RWPE1 (cell line): Measurements from ENCODE around the gene MAP4K5.
A peak's percentile ranks its signal among the peaks of the same experiment; 100 is the strongest.

Experiments used
- CTCF ChIA-PET: fragments of 350-600 bp; sonication (Branson Sonifier 250); formaldehyde crosslinking; extraction: SDS; loops from one replicate; lab custom pipeline; 2021; lab: Yijun Ruan, JAX
- POLR2A ChIA-PET: fragments of 400-600 bp; formaldehyde crosslinking; extraction: SDS; loops from one replicate; lab custom pipeline; 2020; ENCODE audit warnings: antibody characterized with exemption; ENCODE audit not compliant: low non-redundant PET; lab: Yijun Ruan, JAX
- DNase-seq: peaks from one replicate; pipeline ENCODE4 v3.0.0; 2012; ENCODE audit warnings: low spot score
- H3K27ac ChIP-seq: fragments of 450-650 bp; 2 replicates; pipeline ENCODE4 v1.5.1; 2017
- CTCF ChIP-seq: fragments of 450-650 bp; conservative IDR thresholded peaks from 2 replicates; pipeline ENCODE4 v1.5.1; 2017; ENCODE audit warnings: low read depth, mild to moderate bottlenecking

The MAP4K5 gene

GRCh38 chr14:50471838-50472465 is 60.4 kb downstream of the MAP4K5 start:
- no peak for DNase-seq
- TF ChIP-seq CTCF, result no peak
- H3K27ac ChIP-seq, result no peak overlapping the region
- POLR2A ChIA-PET, result no interaction called here
- CTCF ChIA-PET, result no interaction called here

- no peak for DNase-seq
- no peak overlapping the region for H3K27ac ChIP-seq
- ChIA-PET POLR2A (no interaction called here), CTCF (no interaction called here)
- TF ChIP-seq CTCF, result no peak
These were observed 62.4 kb downstream of the MAP4K5 start for GRCh38 chr14:50469982-50470381.

GRCh38 chr14:50462111-50462510 is 70.3 kb downstream of the MAP4K5 start:
- ChIA-PET CTCF (interaction anchor here (0.6 kb wide), 1 partner anchor 60 kb away, joined by 3 read pairs; no protein-coding TSS in a partner anchor), POLR2A (no interaction called here)

GRCh38 chr14:50453869-50454268 is 78.5 kb downstream of the MAP4K5 start:
- TF ChIP-seq CTCF, result no peak
- ChIA-PET POLR2A (no interaction called here), CTCF (no interaction called here)
- no peak overlapping the region for H3K27ac ChIP-seq
- DNase-seq, result no peak

More at GRCh38 chr14:50462111-50462510, 70.3 kb downstream of the MAP4K5 start:
- no peak for TF ChIP-seq CTCF
- no peak overlapping the region for H3K27ac ChIP-seq
- DNase-seq, result no peak

- no peak overlapping the region for H3K27ac ChIP-seq
- peak; percentile 56 for DNase-seq
- CTCF ChIA-PET, result no interaction called here
These were observed 79.2 kb downstream of the MAP4K5 start for GRCh38 chr14:50452979-50453705.

GRCh38 chr14:50452296-50452695 is 80.1 kb downstream of the MAP4K5 start:
- CTCF ChIA-PET, result no interaction called here
- TF ChIP-seq CTCF, result no peak
- no peak for DNase-seq
- H3K27ac ChIP-seq, result no peak overlapping the region
- POLR2A ChIA-PET, result no interaction called here

More at GRCh38 chr14:50452979-50453705, 79.2 kb downstream of the MAP4K5 start:
- POLR2A ChIA-PET, result interaction anchor here (0.6 kb wide), 1 partner anchor 170 kb away, joined by 4 read pairs; no protein-coding TSS in a partner anchor
- no peak for TF ChIP-seq CTCF
